Activated T-helper 17 cell treated with anti-CD3 and anti-CD28 coated beads, Interleukin-2, amount 50 U/mL, for 72 hours (primary cell): ENCODE results near the gene CGB3. TPM values are rescaled to one million over a fixed set of nuclear protein-coding genes. Genes with fewer than 3 reads are reported as not detected.
"Not testable (repeated sequence)": the region's sequence is repeated elsewhere in the genome, so short reads cannot be mapped to it uniquely, and the experiment has no call there.

Experiments
- ATAC-seq: fragments of 150-1000 bp; cut with Tn5 transposase; replicated peaks from 2 replicates; pipeline ENCODE4 v1.10.0; 2021; ENCODE audit warnings: mild to moderate bottlenecking, moderate library complexity
- H3K27ac Mint-ChIP-seq: one replicate; pipeline ENCODE4 v1.8.0; 2022; ENCODE audit warnings: mixed read lengths
- H3K27me3 Mint-ChIP-seq: one replicate; pipeline ENCODE4 v1.8.0; 2022; ENCODE audit warnings: mixed read lengths
- H3K36me3 Mint-ChIP-seq: one replicate; pipeline ENCODE4 v1.8.0; 2022; ENCODE audit warnings: low read depth, mild to moderate bottlenecking, mixed read lengths
- H3K4me1 Mint-ChIP-seq: one replicate; pipeline ENCODE4 v1.8.0; 2022; ENCODE audit warnings: mixed read lengths
- H3K4me3 Mint-ChIP-seq: one replicate; pipeline ENCODE4 v1.8.0; 2022; ENCODE audit warnings: mild to moderate bottlenecking, mixed read lengths
- H3K9me3 Mint-ChIP-seq: one replicate; pipeline ENCODE4 v1.8.0; 2022; ENCODE audit warnings: mixed read lengths
- total RNA-seq, 2 donors: library from RNA; stranded (reverse); gene quantifications; one replicate each; pipeline ENCODE4 v1.2.3, GENCODE V29; 2022

The CGB3 gene
- total RNA-seq, 2 donors from 2014 or later = not detected

GRCh38 chr19:49029749-49030148 lies 5.6 kb upstream of the CGB3 start:
- not testable (repeated sequence) for ATAC-seq, H3K4me1 Mint-ChIP-seq, H3K36me3 Mint-ChIP-seq, H3K4me3 Mint-ChIP-seq, H3K9me3 Mint-ChIP-seq, H3K27me3 Mint-ChIP-seq, H3K27ac Mint-ChIP-seq

- H3K36me3 Mint-ChIP-seq, ATAC-seq, H3K4me3 Mint-ChIP-seq, H3K27me3 Mint-ChIP-seq, H3K9me3 Mint-ChIP-seq, H3K4me1 Mint-ChIP-seq, H3K27ac Mint-ChIP-seq: not testable (repeated sequence)
These were observed 4.6 kb upstream of the CGB3 start for GRCh38 chr19:49028686-49029085.

GRCh38 chr19:49025599-49025998 lies 1.5 kb upstream of the CGB3 start:
- H3K36me3 Mint-ChIP-seq, H3K27ac Mint-ChIP-seq, H3K27me3 Mint-ChIP-seq, H3K4me1 Mint-ChIP-seq, H3K9me3 Mint-ChIP-seq, ATAC-seq, H3K4me3 Mint-ChIP-seq: not testable (repeated sequence)

GRCh38 chr19:49025088-49025487 lies 955 bp upstream of the CGB3 start:
- ATAC-seq, H3K27ac Mint-ChIP-seq, H3K4me3 Mint-ChIP-seq, H3K4me1 Mint-ChIP-seq, H3K36me3 Mint-ChIP-seq, H3K9me3 Mint-ChIP-seq, H3K27me3 Mint-ChIP-seq: not testable (repeated sequence)

GRCh38 chr19:49022116-49022515 lies 2.0 kb downstream of the CGB3 start:
- H3K4me3 Mint-ChIP-seq = no peak overlapping the region
- H3K27me3 Mint-ChIP-seq = peaks cover 4% of the 10 kb centered on the region
- H3K36me3 Mint-ChIP-seq = no peaks in the 10 kb centered on the region
- peaks cover 15% of the 10 kb centered on the region for H3K4me1 Mint-ChIP-seq
- no peak overlapping the region for H3K27ac Mint-ChIP-seq
- ATAC-seq = no peak
- H3K9me3 Mint-ChIP-seq = no peaks in the 10 kb centered on the region

- H3K9me3 Mint-ChIP-seq = no peaks in the 10 kb centered on the region
- peak; percentile 58 for ATAC-seq
- no peak overlapping the region for H3K27ac Mint-ChIP-seq
- H3K36me3 Mint-ChIP-seq = no peaks in the 10 kb centered on the region
- peaks cover 15% of the 10 kb centered on the region for H3K4me1 Mint-ChIP-seq
- peaks cover 4% of the 10 kb centered on the region for H3K27me3 Mint-ChIP-seq
- H3K4me3 Mint-ChIP-seq = peak overlapping the region; percentile 94
These were observed 2.9 kb downstream of the CGB3 start for GRCh38 chr19:49020931-49021895.

GRCh38 chr19:49020342-49020741 lies 3.8 kb downstream of the CGB3 start:
- Mint-ChIP-seq H3K4me1 (peaks cover 15% of the 10 kb centered on the region), H3K27me3 (peaks cover 4% of the 10 kb centered on the region), H3K36me3 (no peaks in the 10 kb centered on the region), H3K27ac (no peak overlapping the region), H3K9me3 (no peaks in the 10 kb centered on the region), H3K4me3 (peak overlapping the region; percentile 94)
- ATAC-seq = no peak

- Mint-ChIP-seq H3K27me3 (peaks cover 4% of the 10 kb centered on the region), H3K36me3 (peaks cover 7% of the 10 kb centered on the region), H3K4me1 (peaks cover 15% of the 10 kb centered on the region), H3K9me3 (no peaks in the 10 kb centered on the region), H3K27ac (peak overlapping the region; percentile 90), H3K4me3 (peak overlapping the region; percentile 94)
- ATAC-seq = peak; percentile 63
These were observed 4.7 kb downstream of the CGB3 start for GRCh38 chr19:49019242-49019932.

GRCh38 chr19:49018388-49019241 lies 5.5 kb downstream of the CGB3 start:
- H3K4me1 Mint-ChIP-seq = peaks cover 15% of the 10 kb centered on the region
- peaks cover 12% of the 10 kb centered on the region for H3K36me3 Mint-ChIP-seq
- peak overlapping the region; percentile 90 for H3K27ac Mint-ChIP-seq
- not testable (repeated sequence) for H3K27me3 Mint-ChIP-seq, H3K9me3 Mint-ChIP-seq
- ATAC-seq = peak; percentile 11
- peak overlapping the region; percentile 94 for H3K4me3 Mint-ChIP-seq

- peaks cover 15% of the 10 kb centered on the region for H3K4me1 Mint-ChIP-seq
These were observed 6.3 kb downstream of the CGB3 start for GRCh38 chr19:49017666-49018351.

GRCh38 chr19:49017041-49017665 lies 7.0 kb downstream of the CGB3 start, which contains the start of gene LHB:
TSS of gene LHB (minus strand) at chr19:49017091. CDS start at chr19:49017081, 10 bp downstream.
- Mint-ChIP-seq H3K36me3 (peaks cover 26% of the 10 kb centered on the region), H3K27me3 (peaks cover 4% of the 10 kb centered on the region), H3K4me3 (peak within 1 kb of the TSS; percentile 94), H3K9me3 (no peaks in the 10 kb centered on the region), H3K27ac (no peak within 1 kb of the TSS), H3K4me1 (peaks cover 15% of the 10 kb centered on the region)
- ATAC-seq = no peak

More at GRCh38 chr19:49017666-49018351, 6.3 kb downstream of the CGB3 start:
- no peak overlapping the region for H3K27ac Mint-ChIP-seq
- peaks cover 4% of the 10 kb centered on the region for H3K27me3 Mint-ChIP-seq
- peaks cover 19% of the 10 kb centered on the region for H3K36me3 Mint-ChIP-seq
- peak; percentile 59 for ATAC-seq
- no peaks in the 10 kb centered on the region for H3K9me3 Mint-ChIP-seq
- H3K4me3 Mint-ChIP-seq = peak overlapping the region; percentile 94

- Mint-ChIP-seq H3K27me3 (peaks cover 4% of the 10 kb centered on the region), H3K4me1 (peaks cover 11% of the 10 kb centered on the region), H3K27ac (no peak overlapping the region), H3K36me3 (peaks cover 31% of the 10 kb centered on the region), H3K9me3 (no peaks in the 10 kb centered on the region), H3K4me3 (no peak overlapping the region)
- no peak for ATAC-seq
These were observed 7.9 kb downstream of the CGB3 start for GRCh38 chr19:49016067-49016839.

- no peaks in the 10 kb centered on the region for H3K9me3 Mint-ChIP-seq
- H3K27ac Mint-ChIP-seq = no peak overlapping the region
- no peak for ATAC-seq
- peaks cover 7% of the 10 kb centered on the region for H3K4me1 Mint-ChIP-seq
- peaks cover 45% of the 10 kb centered on the region for H3K36me3 Mint-ChIP-seq
- H3K4me3 Mint-ChIP-seq = no peak overlapping the region
- H3K27me3 Mint-ChIP-seq = peaks cover 4% of the 10 kb centered on the region
These were observed 9.3 kb downstream of the CGB3 start for GRCh38 chr19:49014870-49015255.
